HCEC 1CT (cell line): ENCODE results near the gene CNST.
"Not testable (repeated sequence)": the region's sequence is repeated elsewhere in the genome, so short reads cannot be mapped to it uniquely, and the experiment has no call there.

Experiments used
- DNase-seq: peaks from one replicate; pipeline ENCODE4 v3.0.0-alpha.2; 2017

CNST gene

GRCh38 chr1:246559310-246559709 lies 6.9 kb upstream of the CNST start:
- no peak for DNase-seq

GRCh38 chr1:246560833-246561232 lies 5.4 kb upstream of the CNST start:
- not testable (repeated sequence) for DNase-seq

- no peak for DNase-seq
Observed at GRCh38 chr1:246564839-246565750, 1.2 kb upstream of the CNST start.

- DNase-seq = peak; percentile 58
Observed at GRCh38 chr1:246565751-246566127, 517 bp upstream of the CNST start.

GRCh38 chr1:246566813-246567645 lies 773 bp downstream of the CNST start:
- DNase-seq = peak; percentile 86

- DNase-seq = no peak
Observed at GRCh38 chr1:246567646-246568235, 1.5 kb downstream of the CNST start.

- DNase-seq = peak; percentile 65
Observed at GRCh38 chr1:246569248-246570238, 3.3 kb downstream of the CNST start.

GRCh38 chr1:246571309-246571708 lies 5.1 kb downstream of the CNST start:
- not testable (repeated sequence) for DNase-seq

- DNase-seq = no peak
Observed at GRCh38 chr1:246571953-246572352, 5.7 kb downstream of the CNST start.

- DNase-seq = no peak
Observed at GRCh38 chr1:246572785-246573184, 6.5 kb downstream of the CNST start.

- DNase-seq = no peak
Observed at GRCh38 chr1:246573491-246573890, 7.2 kb downstream of the CNST start.

- DNase-seq = no peak
Observed at GRCh38 chr1:246576709-246577032, 10.4 kb downstream of the CNST start.

- DNase-seq = no peak
Observed at GRCh38 chr1:246577082-246577719, 10.9 kb downstream of the CNST start.

- DNase-seq = no peak
Observed at GRCh38 chr1:246577720-246578106, 11.5 kb downstream of the CNST start.

- no peak for DNase-seq
Observed at GRCh38 chr1:246579818-246580217, 13.6 kb downstream of the CNST start.

GRCh38 chr1:246580497-246581370 lies 14.5 kb downstream of the CNST start:
- no peak for DNase-seq

GRCh38 chr1:246582301-246583055 lies 16.2 kb downstream of the CNST start:
- DNase-seq = no peak

- DNase-seq = no peak
Observed at GRCh38 chr1:246583056-246583440, 16.8 kb downstream of the CNST start.

GRCh38 chr1:246583448-246584185 lies 17.4 kb downstream of the CNST start:
- DNase-seq = peak; percentile 28
